ENCODE results near the gene SLC16A1.
"Not testable (repeated sequence)": the region's sequence is repeated elsewhere in the genome, so short reads cannot be mapped to it uniquely, and the experiment has no call there.

Gene SLC16A1

GRCh38 chr1:112961072-112961471 is 5.1 kb upstream of the SLC16A1 start:
- DNase-seq: no peak

- DNase-seq: no peak
Observed at GRCh38 chr1:112960384-112960783, 4.4 kb upstream of the SLC16A1 start.

DNA sequence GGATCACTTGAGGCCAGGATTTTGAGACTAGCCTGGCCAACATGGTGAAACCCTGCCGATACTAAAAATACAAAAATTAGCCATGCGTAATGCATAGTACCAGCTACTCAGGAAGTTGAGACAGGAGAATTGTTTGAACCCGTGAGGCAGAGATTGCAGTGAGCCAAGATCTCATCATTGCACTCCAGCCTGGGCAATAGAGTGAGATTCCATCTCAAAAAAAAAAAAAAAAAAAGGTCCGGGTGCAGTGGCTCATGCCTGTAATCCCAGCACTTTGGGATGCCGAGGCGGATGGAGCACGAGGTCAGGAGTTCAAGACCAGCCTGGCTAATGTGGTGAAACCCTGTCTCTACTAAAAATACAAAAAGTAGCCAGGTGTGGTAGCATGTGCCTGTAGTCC is 2.2 kb upstream of the SLC16A1 start:
- not testable (repeated sequence) for DNase-seq

DNA sequence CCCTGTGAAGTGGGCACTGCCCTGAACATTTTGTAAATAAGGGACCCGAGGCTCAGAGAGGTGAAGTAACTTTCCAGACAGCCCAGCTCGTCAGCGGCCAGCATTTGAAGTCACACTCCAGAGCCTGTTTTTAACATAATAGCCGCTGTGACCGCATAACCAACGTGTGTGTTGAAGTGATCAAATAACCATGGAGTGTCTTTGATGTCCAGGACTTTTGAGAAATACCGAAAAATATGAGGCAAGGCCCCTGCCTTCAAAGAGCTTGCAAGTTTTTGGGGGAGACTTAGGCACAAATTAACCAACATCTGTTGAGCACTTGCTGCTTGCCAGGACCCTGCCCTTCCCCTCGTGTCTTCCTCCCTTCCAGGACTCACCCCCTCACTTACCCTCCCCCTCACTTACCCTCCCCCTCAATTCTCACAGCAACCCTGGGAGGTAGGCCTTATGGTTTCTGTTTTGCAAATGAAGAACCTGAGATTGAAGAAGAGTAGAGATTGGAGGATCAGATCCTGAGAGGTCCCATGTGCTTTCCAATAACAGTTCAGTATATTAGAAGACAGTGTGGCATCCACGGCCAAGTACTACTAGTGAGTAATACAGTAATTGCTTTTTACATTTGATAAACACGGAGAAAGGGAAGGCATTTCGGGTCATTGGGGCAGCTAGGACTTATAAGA is 1.3 kb upstream of the SLC16A1 start:
- DNase-seq: peak; percentile 80

DNA sequence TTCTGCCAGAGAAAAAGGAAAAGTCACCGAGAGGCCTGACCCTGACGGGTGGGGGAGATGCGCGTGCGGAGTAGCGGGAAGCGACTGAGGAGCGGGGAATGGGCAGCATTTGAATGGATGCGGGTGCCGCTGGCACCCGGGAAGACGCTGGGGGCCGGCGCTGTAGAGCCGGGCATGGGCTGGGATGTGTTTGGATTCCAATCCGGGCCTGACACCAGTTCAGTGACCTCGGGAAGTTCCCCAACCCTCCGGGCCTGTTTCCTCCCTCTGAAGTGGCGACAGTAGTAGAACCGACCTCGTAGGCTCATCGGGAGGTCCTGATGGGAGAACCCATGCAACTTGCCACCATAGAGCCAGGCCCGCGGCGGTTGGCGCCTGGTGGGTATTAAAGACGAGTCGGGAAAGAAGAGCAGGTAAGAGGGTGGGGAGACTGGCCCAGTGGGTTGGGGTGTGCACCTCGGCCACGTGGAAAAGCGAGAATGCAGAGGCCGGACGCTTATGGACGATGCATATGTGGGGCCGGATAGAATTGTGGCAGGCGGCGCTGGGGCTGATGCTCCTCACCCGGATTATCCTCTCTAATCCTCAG is 642 bp upstream of the SLC16A1 start:
- peak; percentile 58 for DNase-seq

DNA sequence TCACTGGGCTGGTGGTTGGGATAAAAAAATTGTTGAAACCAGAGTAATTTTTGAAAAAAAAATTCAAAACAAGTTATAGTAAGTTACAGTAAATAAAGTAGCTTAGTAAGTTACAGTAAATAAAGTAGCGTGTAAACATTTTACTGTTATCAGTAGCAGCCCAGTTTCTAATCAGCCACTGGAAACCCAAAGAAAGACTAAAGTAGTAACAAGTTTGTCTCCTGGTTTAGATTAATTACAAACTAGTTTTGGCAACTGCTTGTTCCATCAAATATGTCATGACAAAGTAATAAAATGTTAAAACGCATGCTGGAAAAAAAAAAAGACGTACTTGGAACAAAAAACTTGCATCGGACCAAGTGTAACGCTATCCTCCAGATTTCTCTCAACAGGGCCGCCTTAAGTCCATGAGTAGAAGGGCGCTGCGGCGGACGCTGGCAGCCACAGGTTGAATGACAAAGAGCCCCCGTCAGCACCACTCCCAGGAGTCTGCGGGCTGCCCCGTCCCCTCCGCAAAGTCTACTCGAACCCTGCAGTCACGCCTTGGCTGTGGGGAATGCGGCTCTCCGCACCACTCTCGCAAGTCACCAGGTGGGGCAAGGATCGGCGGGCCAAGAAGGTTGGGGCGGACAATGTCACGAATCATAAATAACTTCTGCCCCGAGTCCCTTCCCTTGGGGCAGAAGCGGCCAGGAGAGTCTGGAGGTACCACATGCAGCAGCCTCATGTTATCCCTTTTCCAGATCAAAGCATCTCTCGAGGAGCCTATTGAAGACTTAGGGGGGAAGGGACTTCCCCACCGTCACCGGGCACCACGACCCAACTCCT is 837 bp downstream of the SLC16A1 start:
- peak; percentile 63 for DNase-seq

GRCh38 chr1:112954017-112954650 is 1.9 kb downstream of the SLC16A1 start:
- no peak for DNase-seq

DNA sequence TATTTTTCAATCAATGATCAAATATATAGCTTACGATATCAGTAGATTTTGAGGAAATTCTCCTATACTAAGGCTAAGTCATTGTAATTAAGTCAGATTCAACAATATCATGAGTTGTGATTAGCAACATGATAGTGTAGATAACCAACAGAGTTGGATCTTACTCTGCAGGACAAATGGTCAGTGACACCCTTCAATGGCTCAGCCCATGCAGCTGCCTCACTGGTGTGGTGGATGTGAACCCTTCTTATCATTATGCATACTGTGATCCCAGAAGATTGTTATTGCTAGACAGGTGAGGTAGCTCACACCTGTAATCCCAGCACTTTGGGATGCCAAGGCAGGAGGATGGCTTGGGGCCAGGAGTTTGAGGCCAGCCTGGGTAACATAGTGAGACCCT is 5.6 kb downstream of the SLC16A1 start:
- DNase-seq: no peak

- DNase-seq: no peak
Observed at GRCh38 chr1:112946683-112947082, 9.3 kb downstream of the SLC16A1 start.

DNA sequence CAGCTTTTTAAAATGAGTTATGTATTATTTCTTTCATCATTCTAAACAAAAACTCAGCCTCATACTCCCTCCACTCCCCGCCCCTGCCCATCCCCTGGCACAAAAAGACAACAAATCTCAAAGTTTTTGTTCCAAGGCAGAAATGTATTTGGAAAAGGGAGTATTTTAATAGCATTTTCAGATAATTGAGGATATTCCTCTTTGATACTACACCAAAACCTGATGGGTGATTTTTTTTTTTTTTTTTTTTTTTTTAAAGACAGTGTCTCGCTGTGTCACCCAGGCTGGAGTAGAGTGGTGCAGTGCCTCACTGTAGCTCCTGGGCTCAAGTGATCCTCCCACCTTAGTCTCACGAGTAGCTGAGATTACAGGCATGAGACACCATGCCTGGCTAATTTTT is 16.2 kb downstream of the SLC16A1 start:
- no peak for DNase-seq

GRCh38 chr1:112938210-112938609 is 17.8 kb downstream of the SLC16A1 start:
- no peak for DNase-seq

DNA sequence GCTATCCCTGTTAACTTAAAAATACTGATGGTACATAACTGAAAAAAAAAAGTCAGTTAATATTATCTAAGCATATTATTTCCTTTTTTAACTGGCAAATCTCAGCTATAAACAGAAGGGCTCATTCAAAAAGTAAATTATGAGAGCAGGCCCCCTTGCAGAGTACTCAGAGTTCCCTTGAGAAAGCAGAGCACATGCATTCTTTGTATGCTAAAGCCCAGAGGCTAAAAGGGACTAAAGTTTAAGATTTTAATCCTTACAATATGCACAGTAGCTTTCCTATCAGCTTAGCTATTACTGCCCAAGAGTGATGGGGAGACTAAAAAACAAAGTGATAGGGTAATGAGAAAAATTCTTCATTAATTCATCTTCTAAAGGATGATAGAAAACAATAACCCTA is 18.5 kb downstream of the SLC16A1 start:
- no peak for DNase-seq

DNA sequence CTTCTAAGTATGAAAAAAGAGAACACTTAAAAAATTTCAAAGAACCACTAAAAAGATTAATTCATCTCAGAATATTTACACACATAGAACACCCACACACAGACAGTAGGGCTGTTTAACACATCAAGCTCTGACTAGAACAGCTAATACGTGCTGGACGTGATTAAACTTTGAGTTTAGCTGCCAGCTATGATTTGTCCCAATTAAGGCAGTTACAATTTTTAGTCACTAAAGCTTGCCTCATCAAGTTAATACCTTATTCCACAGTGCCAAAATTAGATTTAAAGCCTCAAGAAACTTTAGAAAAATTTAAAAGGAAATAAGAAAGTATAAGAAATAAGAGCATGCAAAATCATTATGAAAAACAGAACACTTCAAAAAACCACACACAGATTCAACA is 18.9 kb downstream of the SLC16A1 start:
- DNase-seq: no peak

DNA sequence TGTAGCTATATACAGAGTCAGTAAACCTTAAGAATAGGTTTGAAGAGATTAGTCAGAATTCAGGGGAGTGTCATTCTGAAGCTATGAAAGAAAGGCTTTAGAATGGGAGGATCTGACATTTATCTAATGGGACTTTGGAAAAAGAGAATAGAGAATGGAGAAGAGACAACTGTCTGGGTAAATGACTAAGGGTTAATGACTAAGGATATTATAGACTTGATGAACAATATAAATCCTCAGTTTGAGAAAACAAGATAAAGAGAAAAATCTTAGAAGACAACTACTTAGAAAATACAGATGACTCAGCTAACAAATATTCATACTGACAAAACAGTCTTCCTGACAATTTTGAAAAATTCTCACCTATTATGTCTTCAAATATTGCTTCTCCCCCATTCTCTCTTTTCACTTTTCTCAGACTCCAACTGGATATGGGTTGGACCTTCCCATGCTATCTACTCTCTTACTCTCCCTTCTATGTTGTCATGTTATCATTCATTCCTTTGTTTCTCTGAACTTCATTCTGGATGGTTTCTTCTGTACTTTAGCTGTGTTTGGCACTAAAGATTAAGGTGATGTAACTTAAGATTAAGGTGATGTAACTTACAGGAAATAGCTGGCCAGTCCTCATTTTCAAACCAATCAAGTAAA is 20.4 kb downstream of the SLC16A1 start:
- DNase-seq: no peak

GRCh38 chr1:112934577-112934976 is 21.4 kb downstream of the SLC16A1 start:
- DNase-seq: no peak

- DNase-seq: no peak
Observed at GRCh38 chr1:112933820-112934571, 22.0 kb downstream of the SLC16A1 start.

DNA sequence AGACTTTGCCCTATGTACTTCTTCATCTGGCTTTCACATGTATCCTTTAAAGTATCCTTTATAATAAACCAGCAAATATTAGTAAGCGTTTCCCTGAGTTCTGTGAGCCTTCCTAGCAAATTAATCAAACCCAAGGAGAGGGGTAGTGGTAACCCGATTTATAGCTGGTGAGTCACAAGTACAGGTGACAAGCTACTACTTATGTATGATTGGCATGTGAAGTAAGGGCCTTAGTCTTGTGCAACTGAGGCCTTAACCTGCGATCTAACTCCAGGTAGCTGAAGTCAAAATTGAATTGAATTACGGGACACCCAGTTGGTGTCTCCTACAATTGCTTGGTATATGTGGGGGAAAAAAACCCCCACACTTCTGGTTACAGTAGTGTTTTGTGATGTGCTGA is 26.0 kb downstream of the SLC16A1 start:
- DNase-seq: no peak

- no peak for DNase-seq
Observed at GRCh38 chr1:112927462-112927990, 28.5 kb downstream of the SLC16A1 start.

DNA sequence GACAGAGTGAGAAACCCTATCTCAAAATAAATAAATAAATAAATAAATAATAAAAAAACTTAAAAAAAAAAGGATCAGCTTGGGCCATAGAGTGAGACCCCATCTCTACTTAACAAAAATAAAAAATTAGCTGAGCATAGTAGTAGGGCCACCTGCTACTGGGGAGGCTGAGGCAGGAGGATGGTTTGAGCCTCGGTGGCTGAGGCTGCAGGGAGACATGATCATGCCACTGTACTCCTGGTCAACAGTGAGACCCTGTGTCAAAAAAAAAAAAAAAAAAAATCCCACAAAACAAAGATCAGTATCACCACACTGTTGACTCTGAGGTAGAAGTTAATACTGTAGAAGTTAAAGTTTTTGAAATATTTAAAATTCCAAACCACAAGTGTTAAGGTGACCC is 29.1 kb downstream of the SLC16A1 start:
- no peak for DNase-seq

GRCh38 chr1:112925015-112925414 is 31.0 kb downstream of the SLC16A1 start:
- DNase-seq: no peak

DNA sequence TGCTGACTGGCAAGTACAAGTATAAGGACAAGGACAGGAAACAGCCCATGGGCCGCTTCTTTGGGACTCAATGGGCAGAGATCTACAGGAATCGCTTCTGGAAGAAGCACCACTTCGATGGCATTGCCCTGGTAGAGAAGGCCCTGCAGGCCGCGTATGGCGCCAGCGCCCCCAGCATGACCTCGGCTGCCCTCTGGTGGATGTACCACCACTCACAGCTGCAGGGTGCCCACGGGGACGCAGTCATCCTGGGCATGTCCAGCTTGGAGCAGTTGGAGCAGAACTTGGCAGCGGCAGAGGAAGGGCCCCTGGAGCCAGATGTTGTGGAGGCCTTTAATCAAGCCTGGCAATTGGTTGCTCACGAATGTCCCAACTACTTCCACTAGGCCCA is 32.0 kb downstream of the SLC16A1 start:
- no peak for DNase-seq

Data from CD4-positive, alpha-beta T cell treated with Interleukin-17A for 1 hour (primary cell).